Effector memory CD8-positive, alpha-beta T cell (primary cell): ENCODE data around the gene SHANK1.

Source experiments
- ATAC-seq: fragments of 150-1000 bp; cut with Tn5 transposase; replicated peaks from 2 replicates; pipeline ENCODE4 v1.10.0; 2021; ENCODE audit warnings: mild to moderate bottlenecking, moderate library complexity
- DNase-seq, 3 experiments: peaks; one replicate each; pipeline ENCODE4 v3.0.0; 2021
- H3K27ac Mint-ChIP-seq, 2 donors: one replicate each; pipeline ENCODE4 v1.8.0; 2022; ENCODE audit warnings: mild to moderate bottlenecking in 2 of 2, mixed read lengths in 2 of 2, moderate library complexity in 2 of 2
- H3K27me3 Mint-ChIP-seq, 2 donors: one replicate each; pipeline ENCODE4 v1.8.0; 2022; ENCODE audit warnings: mixed read lengths in 2 of 2
- H3K36me3 Mint-ChIP-seq: one replicate; pipeline ENCODE4 v1.8.0; 2022; ENCODE audit warnings: mild to moderate bottlenecking, moderate library complexity, mixed read lengths; ENCODE audit not compliant: insufficient read depth
- H3K4me1 Mint-ChIP-seq, 2 donors: one replicate each; pipeline ENCODE4 v1.8.0; 2022; ENCODE audit warnings: low read depth in 2 of 2, mixed read lengths in 2 of 2
- H3K4me3 Mint-ChIP-seq, 2 donors: one replicate each; pipeline ENCODE4 v1.8.0; 2022; ENCODE audit warnings: mild to moderate bottlenecking in 2 of 2, mixed read lengths in 2 of 2, moderate library complexity in 2 of 2
- H3K9me3 Mint-ChIP-seq, 2 donors: one replicate each; pipeline ENCODE4 v1.8.0; 2022; ENCODE audit warnings: mixed read lengths in 2 of 2

Gene SHANK1

DNA sequence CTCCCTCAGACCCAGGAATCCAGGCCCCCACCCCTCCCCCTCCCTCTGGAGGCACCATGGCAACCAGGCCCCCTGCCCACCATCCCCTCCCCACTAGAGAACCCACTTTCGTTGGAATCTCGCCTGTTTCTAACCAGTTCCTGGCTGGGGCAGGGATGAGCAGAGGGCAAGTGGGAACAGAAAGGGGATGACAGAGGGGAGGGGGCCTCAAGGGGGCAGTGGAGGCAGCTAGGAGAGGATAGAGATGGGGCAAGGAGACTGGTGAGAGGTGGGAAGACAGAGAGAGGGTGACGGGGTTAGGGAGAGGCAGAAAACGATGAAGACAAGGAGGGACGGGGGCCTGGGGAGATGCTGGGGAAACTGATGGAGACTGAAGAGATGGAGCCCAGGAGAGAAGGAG is 70.9 kb downstream of the SHANK1 start:
- DNase-seq (no peak), ATAC-seq (no peak)
- peaks cover 43 to 47% of the 10 kb centered on the region in 2 donors for H3K27me3 Mint-ChIP-seq
- H3K4me3 Mint-ChIP-seq, result no peak overlapping the region
- no peaks in the 10 kb centered on the region for H3K36me3 Mint-ChIP-seq
- H3K4me1 Mint-ChIP-seq, result peaks cover 0 to 2% of the 10 kb centered on the region in 2 donors
- peaks cover 2 to 7% of the 10 kb centered on the region in 2 donors for H3K9me3 Mint-ChIP-seq
- H3K27ac Mint-ChIP-seq, result no peak overlapping the region

DNA sequence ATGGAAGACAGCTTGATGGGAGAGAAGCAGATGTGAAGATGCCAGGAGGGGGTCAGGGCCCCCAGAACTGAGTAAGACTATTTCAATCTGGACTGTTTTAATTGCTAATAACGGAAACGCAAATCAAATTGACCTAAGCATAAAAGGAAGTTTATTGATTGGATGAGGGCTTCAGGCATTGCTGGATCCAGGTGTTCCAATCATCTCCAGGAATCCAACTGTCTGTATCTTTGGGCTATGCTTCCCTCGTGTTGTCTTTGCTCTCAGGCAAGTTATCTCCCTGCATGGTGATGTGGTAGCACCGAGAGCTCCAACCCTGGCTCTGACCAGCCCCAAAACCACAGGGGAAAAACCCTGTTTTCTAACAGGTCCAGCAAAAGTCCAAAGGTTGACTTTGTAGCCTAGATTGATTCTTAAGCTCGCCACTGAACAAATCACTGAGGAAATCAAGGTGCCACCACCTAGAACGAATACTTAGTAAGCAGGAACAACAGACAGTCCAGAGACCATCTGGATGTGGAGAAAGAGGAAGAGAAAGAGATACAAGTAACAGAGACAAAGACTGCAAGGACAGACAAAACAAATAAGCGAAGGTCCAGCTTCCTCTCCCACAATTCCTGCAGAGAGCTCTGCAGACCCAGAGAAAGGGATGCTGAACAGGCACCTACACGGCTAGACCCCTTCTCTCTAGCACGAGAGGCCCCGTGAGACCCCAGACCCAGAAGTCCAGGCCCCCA is 71.6 kb downstream of the SHANK1 start:
- H3K27ac Mint-ChIP-seq, result no peak overlapping the region
- no peak overlapping the region for H3K4me3 Mint-ChIP-seq
- peaks cover 37 to 41% of the 10 kb centered on the region in 2 donors for H3K27me3 Mint-ChIP-seq
- no peaks in the 10 kb centered on the region for H3K36me3 Mint-ChIP-seq
- ATAC-seq (no peak), DNase-seq (no peak)
- peaks cover 2 to 7% of the 10 kb centered on the region in 2 donors for H3K9me3 Mint-ChIP-seq
- H3K4me1 Mint-ChIP-seq, result peaks cover 0 to 2% of the 10 kb centered on the region in 2 donors

DNA sequence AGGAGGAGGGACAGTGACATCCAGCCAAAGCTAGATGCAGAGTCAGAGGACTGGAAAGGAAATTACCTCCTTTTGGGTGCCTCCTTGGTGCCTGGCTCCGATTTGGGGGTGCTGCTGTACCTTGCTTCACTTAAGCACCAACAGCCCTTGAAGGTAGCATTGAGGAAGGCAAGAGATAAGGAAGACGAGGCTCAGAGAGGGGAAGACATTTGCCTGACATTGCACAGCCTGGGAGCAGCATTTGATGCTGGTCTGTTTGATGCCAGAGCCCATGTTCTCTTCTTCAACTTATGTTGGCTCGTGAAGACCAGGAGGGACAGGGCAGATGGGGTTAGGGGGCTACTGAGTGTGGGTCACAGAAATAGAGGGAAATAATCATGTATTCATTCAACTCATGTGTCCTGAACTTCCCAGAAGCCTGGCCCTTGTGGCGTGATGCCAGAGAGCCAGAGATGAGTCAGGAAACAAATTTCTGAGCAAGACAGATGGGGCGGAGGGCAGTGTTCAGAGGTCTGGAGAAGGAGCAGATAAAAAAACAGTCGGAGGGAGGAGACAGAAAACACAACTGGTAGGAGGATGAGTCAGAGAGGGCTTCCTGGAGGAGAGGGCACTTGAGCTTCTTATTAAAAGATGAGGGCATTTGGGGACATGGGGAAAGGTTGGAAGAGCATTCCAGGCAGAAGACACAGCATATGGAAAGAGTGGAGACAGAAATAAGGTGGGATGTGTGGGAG is 73.4 kb downstream of the SHANK1 start:
- no peak overlapping the region for H3K4me3 Mint-ChIP-seq
- no peak for DNase-seq
- H3K27ac Mint-ChIP-seq, result no peak overlapping the region
- H3K9me3 Mint-ChIP-seq, result peaks cover 2 to 7% of the 10 kb centered on the region in 2 donors
- peaks cover 25% of the 10 kb centered on the region in 2 donors for H3K27me3 Mint-ChIP-seq
- peaks cover 0 to 2% of the 10 kb centered on the region in 2 donors for H3K4me1 Mint-ChIP-seq
- ATAC-seq, result no peak
- H3K36me3 Mint-ChIP-seq, result no peaks in the 10 kb centered on the region

DNA sequence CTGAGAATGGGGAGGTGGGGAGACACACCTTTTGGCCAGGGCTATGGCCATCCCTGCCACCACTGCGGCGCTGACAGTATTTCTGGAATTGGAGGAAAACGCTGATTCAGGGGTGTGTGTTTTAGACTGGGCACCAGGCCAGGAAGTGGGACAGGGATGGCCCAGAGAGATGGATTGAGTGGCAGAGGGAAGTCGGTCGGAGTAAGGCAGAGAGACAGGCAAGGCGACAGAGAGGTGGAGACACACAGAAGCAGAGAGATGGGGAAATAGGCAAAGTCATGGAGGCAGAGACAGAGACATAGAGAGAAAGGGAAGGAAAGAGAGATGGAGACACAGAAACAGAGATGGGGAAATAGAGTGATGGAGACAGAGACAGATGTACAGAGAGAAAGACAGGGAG is 74.5 kb downstream of the SHANK1 start:
- Mint-ChIP-seq H3K9me3 (peaks cover 0 to 5% of the 10 kb centered on the region in 2 donors), H3K4me3 (no peak overlapping the region), H3K4me1 (peaks cover 0 to 2% of the 10 kb centered on the region in 2 donors), H3K36me3 (no peaks in the 10 kb centered on the region), H3K27ac (no peak overlapping the region), H3K27me3 (peaks cover 17 to 18% of the 10 kb centered on the region in 2 donors)
- no peak for ATAC-seq
- no peak for DNase-seq

DNA sequence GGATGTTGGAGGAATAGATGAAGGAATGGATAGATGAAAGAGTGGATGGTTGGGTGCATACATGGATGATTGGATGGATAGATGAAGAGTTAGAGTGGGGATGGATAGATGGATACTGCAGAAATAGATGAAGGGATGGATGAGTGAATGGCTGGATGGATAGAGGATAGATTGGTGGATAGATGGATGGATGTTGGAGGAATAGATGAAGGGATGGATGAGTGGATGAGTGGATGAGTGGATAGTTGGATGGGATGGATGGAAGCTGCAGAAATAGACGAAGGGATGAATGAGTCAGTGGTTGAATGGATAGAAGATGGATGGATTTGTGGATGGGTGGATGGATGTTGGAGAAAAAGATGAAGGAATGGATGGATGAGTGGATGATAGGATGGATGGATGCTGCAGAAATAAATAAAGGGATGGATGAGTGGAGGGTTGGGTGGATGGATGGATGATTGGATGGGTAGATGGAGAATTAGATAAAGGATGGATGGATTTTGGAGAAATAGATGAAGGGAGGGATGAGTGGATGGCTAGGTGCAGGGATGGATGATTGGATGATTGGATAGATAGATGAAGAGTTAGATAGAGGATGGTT is 75.2 kb downstream of the SHANK1 start:
- H3K4me1 Mint-ChIP-seq, result no peaks in the 10 kb centered on the region
- H3K9me3 Mint-ChIP-seq, result no peaks in the 10 kb centered on the region
- no peak overlapping the region for H3K27ac Mint-ChIP-seq
- H3K27me3 Mint-ChIP-seq, result peaks cover 11 to 15% of the 10 kb centered on the region in 2 donors
- no peak overlapping the region for H3K4me3 Mint-ChIP-seq
- DNase-seq (no peak), ATAC-seq (no peak)
- H3K36me3 Mint-ChIP-seq, result no peaks in the 10 kb centered on the region

DNA sequence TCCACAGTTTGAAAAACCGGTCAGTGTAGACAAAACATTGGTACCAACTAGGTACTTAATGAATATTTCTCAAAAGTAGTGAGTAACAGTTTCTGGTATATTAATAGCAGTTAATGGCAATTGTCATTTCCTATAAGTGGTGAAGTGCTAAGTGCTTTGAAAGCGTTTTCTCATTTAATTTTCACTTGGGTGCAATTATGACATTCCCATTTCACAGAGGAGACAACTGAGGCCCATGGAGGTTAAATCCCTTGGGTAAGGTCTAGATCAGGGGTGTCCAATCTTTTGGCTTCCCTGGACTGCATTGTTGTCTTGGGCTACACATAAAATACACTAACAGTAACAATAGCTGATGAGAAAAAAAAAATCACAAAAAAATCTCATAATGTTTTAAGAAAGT is 79.2 kb downstream of the SHANK1 start:
- Mint-ChIP-seq H3K4me3 (no peak overlapping the region), H3K27ac (no peak overlapping the region), H3K9me3 (no peaks in the 10 kb centered on the region), H3K27me3 (peaks cover 31 to 39% of the 10 kb centered on the region in 2 donors), H3K36me3 (peaks cover 3% of the 10 kb centered on the region), H3K4me1 (peaks cover 3 to 7% of the 10 kb centered on the region in 2 donors)
- ATAC-seq, result no peak
- DNase-seq, result no peak

DNA sequence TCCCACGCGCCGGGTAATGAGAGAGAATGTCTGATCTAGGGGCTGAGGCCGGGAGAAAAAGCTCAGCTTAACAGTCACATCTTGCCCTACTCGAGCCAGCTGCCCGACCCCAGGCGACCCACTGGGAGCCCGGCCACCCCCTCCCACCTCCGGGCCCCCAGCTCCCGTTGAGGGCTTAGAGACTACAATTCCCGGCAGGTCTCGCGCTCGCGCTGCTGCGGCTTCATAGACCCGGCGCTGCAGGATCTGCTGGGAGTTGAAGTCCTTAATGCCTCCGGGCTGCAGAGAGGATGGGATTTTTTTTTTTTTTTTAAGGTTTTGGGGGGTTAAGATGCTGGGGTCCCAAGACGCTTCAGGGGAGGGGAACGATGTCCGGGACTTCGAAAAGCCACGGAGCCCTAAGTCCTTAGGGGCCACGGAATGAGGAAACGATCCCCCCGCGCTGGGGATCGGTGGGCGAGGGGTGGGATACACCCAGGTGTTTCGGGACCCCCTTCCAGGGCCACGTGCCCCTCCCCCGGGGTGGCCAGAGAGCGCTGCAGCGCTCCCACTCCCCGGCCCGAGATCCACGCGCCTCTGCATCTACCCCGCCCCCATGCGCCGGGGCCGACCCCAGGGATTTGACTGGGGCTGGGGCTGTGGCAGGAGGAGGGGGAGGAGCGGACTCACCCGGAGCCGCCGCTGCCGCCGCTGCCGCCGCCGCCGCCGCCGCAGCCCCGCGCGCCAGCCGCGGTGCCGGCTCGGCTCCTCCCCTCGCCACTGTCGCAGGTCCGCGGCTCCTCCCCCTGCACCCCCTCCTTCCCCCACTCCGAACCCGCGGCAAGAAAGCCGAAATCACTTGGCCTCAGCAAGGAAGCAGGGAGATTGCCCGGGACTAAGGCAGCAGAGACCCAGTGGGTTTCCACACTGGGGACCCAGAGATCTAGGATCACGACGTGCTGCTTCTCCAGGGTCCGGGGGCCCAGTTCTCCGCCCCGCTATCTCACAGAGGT is 80.2 kb downstream of the SHANK1 start, which contains the start of gene SYT3:
TSS of gene SYT3 (minus strand) at position 761 of the 992 bp plus-strand sequence. CDS start 2,470 bp downstream, outside the sequence.
- ATAC-seq (peak; percentile 41), DNase-seq (no peak)
- peaks cover 3 to 7% of the 10 kb centered on the region in 2 donors for H3K4me1 Mint-ChIP-seq
- peaks cover 31 to 43% of the 10 kb centered on the region in 2 donors for H3K27me3 Mint-ChIP-seq
- no peaks in the 10 kb centered on the region for H3K9me3 Mint-ChIP-seq
- no peak within 1 kb of the TSS for H3K27ac Mint-ChIP-seq
- H3K4me3 Mint-ChIP-seq, result peak within 1 kb of the TSS; percentile 21 to 34
- H3K36me3 Mint-ChIP-seq, result peaks cover 3% of the 10 kb centered on the region

DNA sequence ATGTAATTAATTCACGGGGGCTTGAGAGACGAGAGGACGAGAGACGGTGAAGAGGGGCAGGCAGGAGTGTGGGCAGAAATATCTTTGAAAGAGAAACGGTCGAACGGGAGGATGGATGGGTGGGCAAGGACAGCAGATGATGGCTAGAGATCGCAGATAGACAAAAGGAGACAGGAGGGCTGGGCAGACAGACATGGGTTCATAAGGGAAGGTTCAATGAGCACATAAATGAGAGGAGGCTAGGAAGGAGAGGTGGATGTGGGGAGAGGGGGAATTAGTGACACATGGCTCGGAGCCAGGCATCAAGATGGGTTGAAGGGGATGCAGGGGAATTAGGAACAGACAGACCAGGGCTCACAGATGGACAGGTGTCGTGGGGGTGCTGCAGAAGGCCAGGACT is 81.0 kb downstream of the SHANK1 start:
- DNase-seq (no peak), ATAC-seq (no peak)
- Mint-ChIP-seq H3K36me3 (peaks cover 3% of the 10 kb centered on the region), H3K27ac (no peak overlapping the region), H3K9me3 (no peaks in the 10 kb centered on the region), H3K27me3 (peaks cover 31 to 43% of the 10 kb centered on the region in 2 donors), H3K4me1 (peaks cover 3 to 7% of the 10 kb centered on the region in 2 donors), H3K4me3 (peak overlapping the region; percentile 21 to 34)

DNA sequence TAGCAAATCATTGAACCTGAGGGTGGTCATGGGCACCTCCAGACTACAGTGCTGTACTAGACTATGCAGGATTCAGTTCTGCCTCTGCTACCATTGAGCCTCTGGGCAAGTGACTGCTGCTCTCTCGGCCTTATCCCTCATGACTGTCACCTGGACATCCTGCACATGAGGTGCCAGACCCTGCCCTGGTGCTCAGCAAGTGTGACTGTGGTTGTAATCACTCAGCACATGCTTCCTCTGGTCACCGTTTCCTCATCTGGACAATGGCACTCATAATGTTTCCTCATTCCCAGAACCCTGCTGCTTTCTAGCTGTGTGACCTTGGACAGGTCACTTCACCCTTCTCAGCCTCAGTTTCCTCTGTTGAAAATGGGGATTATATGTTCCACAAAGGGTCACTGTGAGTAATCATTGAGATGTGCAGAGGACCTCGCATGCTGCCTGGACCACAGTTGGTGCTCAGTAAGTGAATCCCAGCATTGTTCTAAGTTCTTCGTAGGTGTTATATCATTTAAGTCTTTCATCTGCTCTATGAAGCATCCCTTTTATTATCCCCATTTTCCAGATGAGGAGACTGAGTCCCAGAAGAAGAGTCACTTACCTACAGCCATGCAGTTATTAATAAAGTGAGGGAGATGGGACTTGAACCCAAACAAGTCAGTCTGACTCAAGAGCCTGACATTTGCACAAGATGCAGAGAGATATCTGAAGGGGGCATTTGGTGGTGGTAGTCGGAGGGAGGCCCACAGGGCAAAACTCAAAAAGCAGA is 83.1 kb downstream of the SHANK1 start:
- peaks cover 3% of the 10 kb centered on the region for H3K36me3 Mint-ChIP-seq
- no peak for ATAC-seq
- H3K9me3 Mint-ChIP-seq, result no peaks in the 10 kb centered on the region
- no peak for DNase-seq
- peaks cover 3 to 7% of the 10 kb centered on the region in 2 donors for H3K4me1 Mint-ChIP-seq
- peaks cover 37 to 52% of the 10 kb centered on the region in 2 donors for H3K27me3 Mint-ChIP-seq
- H3K4me3 Mint-ChIP-seq, result no peak overlapping the region
- H3K27ac Mint-ChIP-seq, result no peak overlapping the region

DNA sequence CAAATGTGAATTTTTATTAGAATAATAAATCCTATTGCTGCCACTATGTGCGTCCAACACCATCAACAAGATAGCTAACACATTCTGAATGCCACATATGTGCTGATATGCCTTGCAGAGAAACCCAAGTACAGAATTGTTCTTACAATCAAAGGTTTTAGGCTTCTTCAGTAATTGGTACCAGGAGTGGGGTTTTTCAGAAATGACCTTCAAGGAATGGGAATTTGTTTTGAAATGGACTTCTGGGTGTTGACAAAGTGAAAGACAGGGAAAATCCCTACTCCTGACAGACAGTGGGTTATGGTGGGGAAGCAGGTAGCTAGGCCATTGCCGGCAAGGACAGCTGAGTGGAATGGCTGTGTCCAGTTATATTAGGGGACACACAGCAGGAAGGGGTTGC is 85.6 kb downstream of the SHANK1 start:
- Mint-ChIP-seq H3K27ac (no peak overlapping the region), H3K9me3 (no peaks in the 10 kb centered on the region), H3K4me1 (peaks cover 1 to 7% of the 10 kb centered on the region in 2 donors), H3K4me3 (no peak overlapping the region), H3K36me3 (peaks cover 3% of the 10 kb centered on the region), H3K27me3 (peaks cover 42 to 62% of the 10 kb centered on the region in 2 donors)
- DNase-seq, result no peak
- ATAC-seq, result no peak

DNA sequence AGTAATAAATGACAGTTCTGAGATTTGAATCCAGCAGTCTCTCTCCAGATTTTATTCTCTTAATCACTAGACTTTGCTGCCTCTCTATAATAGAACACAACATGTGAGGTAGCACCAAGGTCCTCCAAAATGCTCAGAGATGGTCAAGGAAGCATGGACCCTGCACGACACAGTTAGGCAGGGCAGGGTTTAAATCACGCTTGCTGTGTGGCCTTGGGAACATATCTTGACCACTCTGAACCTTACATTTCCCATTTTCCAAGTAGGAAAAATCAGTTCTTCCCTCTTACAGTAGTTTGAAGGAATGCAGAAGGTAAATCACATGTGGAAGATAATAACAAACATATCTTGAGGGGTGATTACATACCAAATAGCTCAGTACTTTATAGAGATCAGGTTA is 86.2 kb downstream of the SHANK1 start:
- H3K27me3 Mint-ChIP-seq, result peaks cover 39 to 60% of the 10 kb centered on the region in 2 donors
- ATAC-seq (no peak), DNase-seq (no peak)
- no peak overlapping the region for H3K27ac Mint-ChIP-seq
- peaks cover 1% of the 10 kb centered on the region in 2 donors for H3K4me1 Mint-ChIP-seq
- H3K36me3 Mint-ChIP-seq, result peaks cover 3% of the 10 kb centered on the region
- no peaks in the 10 kb centered on the region for H3K9me3 Mint-ChIP-seq
- H3K4me3 Mint-ChIP-seq, result no peak overlapping the region

DNA sequence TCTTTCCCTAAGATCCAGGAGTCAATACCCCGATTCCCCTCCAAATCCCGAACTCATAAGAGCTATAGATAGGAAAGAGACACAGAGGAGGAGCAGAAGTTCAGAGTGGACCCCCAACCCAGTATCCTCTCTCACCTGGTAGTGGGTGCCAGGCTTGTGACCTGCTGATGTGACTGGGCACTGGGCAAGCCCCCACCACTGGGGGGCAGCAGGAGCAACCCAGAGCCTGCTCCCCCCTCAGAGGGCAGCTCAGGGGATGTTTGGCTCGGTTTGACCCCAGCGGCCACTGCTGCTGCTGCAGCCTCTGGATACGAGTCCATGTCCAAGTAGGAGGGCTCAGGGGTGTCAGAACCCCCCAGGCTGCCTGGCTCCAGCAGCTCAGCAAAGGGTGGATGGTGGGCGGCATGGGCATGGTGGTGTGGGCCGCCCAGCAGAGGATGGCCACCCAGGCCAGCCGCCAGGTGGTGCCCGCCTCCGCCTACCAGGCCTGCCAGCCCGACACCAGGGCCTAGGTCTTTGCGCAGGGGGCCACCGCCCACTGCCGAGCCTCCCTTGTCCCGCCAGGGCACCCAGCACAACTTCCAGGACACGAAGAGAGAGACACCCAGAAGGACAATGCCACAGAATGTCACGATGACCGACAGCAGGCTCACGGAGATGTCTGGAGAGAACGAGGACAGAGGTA is 87.3 kb downstream of the SHANK1 start:
- no peak for DNase-seq
- H3K4me3 Mint-ChIP-seq, result no peak overlapping the region
- no peaks in the 10 kb centered on the region for H3K4me1 Mint-ChIP-seq
- H3K27me3 Mint-ChIP-seq, result peaks cover 39 to 60% of the 10 kb centered on the region in 2 donors
- ATAC-seq, result no peak
- H3K36me3 Mint-ChIP-seq, result no peaks in the 10 kb centered on the region
- no peak overlapping the region for H3K27ac Mint-ChIP-seq
- no peaks in the 10 kb centered on the region for H3K9me3 Mint-ChIP-seq
